HG03354 (cell line): ENCODE measurements around the gene CAMSAP3.
"Not testable (repeated sequence)": the region's sequence is repeated elsewhere in the genome, so short reads cannot be mapped to it uniquely, and the experiment has no call there.

Source experiments
- ATAC-seq: cut with Tn5 transposase; IDR thresholded peaks from one replicate; pipeline ENCODE4 v1.9.1; 2021; ENCODE audit warnings: mild to moderate bottlenecking; ENCODE audit not compliant: unreplicated experiment, poor library complexity, severe bottlenecking

The CAMSAP3 gene

GRCh38 chr19:7643031-7643415, 47.4 kb downstream of the CAMSAP3 start:
- ATAC-seq, result no peak

- ATAC-seq, result not testable (repeated sequence)
Observed at GRCh38 chr19:7643629-7644549, 48.2 kb downstream of the CAMSAP3 start.

- no peak for ATAC-seq
Observed at GRCh38 chr19:7644550-7644877, 48.9 kb downstream of the CAMSAP3 start.

- no peak for ATAC-seq
Observed at GRCh38 chr19:7645163-7645562, 49.5 kb downstream of the CAMSAP3 start.

GRCh38 chr19:7645656-7646425, 50.2 kb downstream of the CAMSAP3 start:
- no peak for ATAC-seq

- ATAC-seq, result no peak
Observed at GRCh38 chr19:7646426-7646700, 50.7 kb downstream of the CAMSAP3 start.

GRCh38 chr19:7647156-7647555, 51.5 kb downstream of the CAMSAP3 start:
- ATAC-seq, result no peak

GRCh38 chr19:7648265-7649014, 52.8 kb downstream of the CAMSAP3 start:
- no peak for ATAC-seq

GRCh38 chr19:7650148-7650547, 54.5 kb downstream of the CAMSAP3 start:
- no peak for ATAC-seq

GRCh38 chr19:7652061-7652641, 56.5 kb downstream of the CAMSAP3 start:
- ATAC-seq, result no peak

GRCh38 chr19:7654401-7654800, 58.7 kb downstream of the CAMSAP3 start:
- no peak for ATAC-seq

GRCh38 chr19:7655581-7655980, 59.9 kb downstream of the CAMSAP3 start:
- ATAC-seq, result no peak

GRCh38 chr19:7657131-7657751, 61.6 kb downstream of the CAMSAP3 start:
- no peak for ATAC-seq

GRCh38 chr19:7658219-7658686, 62.6 kb downstream of the CAMSAP3 start:
- peak; percentile 72 for ATAC-seq

GRCh38 chr19:7661744-7662538, 66.3 kb downstream of the CAMSAP3 start:
- ATAC-seq, result no peak

GRCh38 chr19:7662657-7663056, 67.0 kb downstream of the CAMSAP3 start:
- no peak for ATAC-seq

- no peak for ATAC-seq
Observed at GRCh38 chr19:7663706-7664105, 68.0 kb downstream of the CAMSAP3 start.

GRCh38 chr19:7665076-7665475, 69.4 kb downstream of the CAMSAP3 start:
- ATAC-seq, result no peak
